K562 (cell line): Measurements from ENCODE around the gene POLR2L. TPM values are rescaled to one million over a fixed set of nuclear protein-coding genes. Genes with fewer than 3 reads are reported as not detected.

ENCODE experiments used
- BHLHE40 ChIP-seq: IDR thresholded peaks from 2 replicates; pipeline ENCODE4 v1.6.1; 2011; ENCODE audit warnings: low read length, improper control_type of control experiment
- CHAMP1 ChIP-seq: fragments of 450-650 bp; IDR thresholded peaks from 2 replicates; pipeline ENCODE4 v1.6.1; 2016; ENCODE audit warnings: mild to moderate bottlenecking
- DACH1 ChIP-seq: fragments of 450-650 bp; IDR thresholded peaks from 2 replicates; pipeline ENCODE4 v1.6.1; 2018; ENCODE audit not compliant: partially characterized antibody
- E2F6 ChIP-seq, 2 experiments: IDR thresholded peaks; 2 replicates each; pipeline ENCODE4 v1.6.1; 2011; ENCODE audit warnings: borderline replicate concordance in 1 of 2, control low read depth in 1 of 2, low read depth in 1 of 2, low read length in 1 of 2, mild to moderate bottlenecking in 1 of 2, mixed read lengths in 1 of 2, moderate library complexity in 1 of 2; ENCODE audit not compliant: insufficient read depth in 1 of 2, insufficient read length in 1 of 2, poor library complexity in 1 of 2, severe bottlenecking in 1 of 2; ENCODE audit errors: extremely low read depth in 1 of 2
- MIER1 ChIP-seq: fragments of 450-650 bp; IDR thresholded peaks from 2 replicates; pipeline ENCODE4 v1.6.1; 2016; ENCODE audit warnings: antibody characterized with exemption, mild to moderate bottlenecking, low read depth
- MLX ChIP-seq, 2 experiments: fragments of 450-650 bp in 1 of 2; sonication (generic) in 1 of 2; formaldehyde crosslinking; conservative IDR thresholded peaks; 2 replicates each; pipeline versions ENCODE4 v1.4.0 to v1.8.1; 2020 to 2022; ENCODE audit warnings: mild to moderate bottlenecking in 1 of 2, missing genetic modification reagents in 1 of 2
- MYC ChIP-seq, 2 experiments: fragments of 250-450 bp in 1 of 2; sonication (Bioruptor Pico) in 1 of 2; IDR thresholded peaks; 2 replicates each; pipeline versions ENCODE4 v1.5.1 to v1.6.1; 2012 to 2021; ENCODE audit warnings: low read depth in 2 of 2, borderline replicate concordance in 1 of 2, improper control_type of control experiment in 1 of 2, low read length in 1 of 2, mild to moderate bottlenecking in 1 of 2, moderate library complexity in 1 of 2
- SIN3A ChIP-seq, 2 experiments: fragments of 150-350 bp in 1 of 2; IDR thresholded peaks; 2 replicates each; pipeline ENCODE4 v1.6.1; 2011 to 2016; ENCODE audit warnings: borderline replicate concordance in 2 of 2, low read depth in 2 of 2, low read length in 2 of 2, mild to moderate bottlenecking in 2 of 2, moderate library complexity in 2 of 2; ENCODE audit not compliant: control insufficient read depth in 1 of 2
- SIRT6 ChIP-seq: IDR thresholded peaks from one replicate; pipeline ENCODE4 v1.6.1; 2012; ENCODE audit warnings: low read depth, mild to moderate bottlenecking, control low read depth, inconsistent platforms, low read length, moderate library complexity
- SUPT5H ChIP-seq: fragments of 450-650 bp; IDR thresholded peaks from 2 replicates; pipeline ENCODE4 v1.6.1; 2016
- THRAP3 ChIP-seq: fragments of 450-650 bp; IDR thresholded peaks from 2 replicates; pipeline ENCODE4 v1.6.1; 2016; ENCODE audit warnings: mild to moderate bottlenecking, inconsistent platforms, borderline replicate concordance
- ZNF76 ChIP-seq: fragments of 250-450 bp; sonication (Bioruptor Pico); IDR thresholded peaks from 2 replicates; pipeline ENCODE4 v1.4.0; 2020; ENCODE audit warnings: mild to moderate bottlenecking, moderate library complexity, borderline replicate concordance
- polyA plus RNA-seq, 8 experiments: library from polyadenylated mRNA; depleted of rRNA in 4 of 8; stranded (reverse) in 5 of 8; unstranded in 3 of 8; fragments of >200 nt; fragmentation: Nextera tagmentation in 2 of 8; fragmentation: Illumina TruSeq in 1 of 8; extraction: Ambion mirVana in 2 of 8; extraction: Trizol in 1 of 8; gene quantifications; 2 replicates each; pipeline versions ENCODE4 v1.2.1 to v1.2.3, GENCODE V29; 2011 to 2014; ENCODE audit warnings: inconsistent platforms in 1 of 8, missing spikeins in 1 of 8
- total RNA-seq, 7 experiments: library from RNA; depleted of rRNA in 6 of 7; stranded (reverse); fragments of >200 nt in 6 of 7; fragmentation: Illumina TruSeq in 2 of 7; extraction: Trizol in 2 of 7; gene quantifications; 2 replicates each; pipeline versions ENCODE4 v1.2.1 to v1.2.3, GENCODE V29; 2011 to 2021; ENCODE audit warnings: low replicate concordance in 1 of 7
- TF ChIP-seq, protein P1 (sequence below), 3 experiments: fragments of 200-800 bp in 1 of 3; sonication (Bioruptor generic) in 1 of 3; sonication (generic) in 1 of 3; formaldehyde crosslinking in 1 of 3; IDR thresholded peaks; 2 replicates each; pipeline versions ENCODE4 v1.6.1 to v1.8.0; 2016 to 2022; ENCODE audit warnings: mild to moderate bottlenecking in 2 of 3, missing compliant biosample characterization in 2 of 3, missing genetic modification characterization in 2 of 3, missing genetic modification reagents in 1 of 3
- TF ChIP-seq, protein P2 (sequence below): fragments of 450-650 bp; IDR thresholded peaks from 2 replicates; pipeline ENCODE4 v1.6.1; 2016

The POLR2L gene
- total and polyA plus RNA-seq, 9 of the 15 experiments (the other 6 are each of a cell fraction or from before 2014, with no cell fraction given): 38.3 to 688 (median 108) TPM

- peak; percentile 89 to 94; a peak in 3 of 4 replicates for TF ChIP-seq SIN3A (IDR thresholded peaks at IDR 0.05; ENCODE audit: borderline replicate concordance in 2 of 2, control insufficient read depth in 1 of 2, low read depth in 2 of 2, low read length in 2 of 2)
- TF ChIP-seq MYC (IDR thresholded peaks at IDR 0.05; ENCODE audit: low read depth, low read length): no peak; the same call in none of the 2 replicates
- TF ChIP-seq MYC (CRISPR knock-in tag; IDR thresholded peaks at IDR 0.05; ENCODE audit: borderline replicate concordance, low read depth): no peak; the same call in 1 of the 2 replicates
- TF ChIP-seq CHAMP1: no peak
- TF ChIP-seq BHLHE40: peak; percentile 73
- TF ChIP-seq SIRT6: no peak
- no peak for TF ChIP-seq ZNF76 (CRISPR knock-in tag)
- TF ChIP-seq MIER1: no peak
- TF ChIP-seq, protein P1, sequence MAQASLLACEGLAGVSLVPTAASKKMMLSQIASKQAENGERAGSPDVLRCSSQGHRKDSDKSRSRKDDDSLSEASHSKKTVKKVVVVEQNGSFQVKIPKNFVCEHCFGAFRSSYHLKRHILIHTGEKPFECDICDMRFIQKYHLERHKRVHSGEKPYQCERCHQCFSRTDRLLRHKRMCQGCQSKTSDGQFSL (CRISPR knock-in tag; IDR thresholded peaks at IDR 0.05): peak; percentile 78
- TF ChIP-seq, protein P1 (tag; IDR thresholded peaks at IDR 0.05): 0 out of 4 replicates have a peak, but pooled peaks of 1 of the 2 experiments have one; percentile 41
- TF ChIP-seq E2F6 (IDR thresholded peaks at IDR 0.05; ENCODE audit: borderline replicate concordance in 1 of 2, extremely low read depth in 1 of 2, insufficient read depth in 1 of 2, insufficient read length in 1 of 2, low read depth in 1 of 2, low read length in 1 of 2, poor library complexity in 1 of 2, severe bottlenecking in 1 of 2): peak in 1 of 2 experiments; percentile 22
- no peak for TF ChIP-seq THRAP3
- TF ChIP-seq DACH1: peak; percentile 65
- TF ChIP-seq MLX (CRISPR knock-in tag; conservative IDR thresholded peaks at IDR 0.05): 0 out of 4 replicates have a peak, but pooled peaks of 1 of the 2 experiments have one; percentile 68
- peak; percentile 35 for TF ChIP-seq SUPT5H
- TF ChIP-seq, protein P2, sequence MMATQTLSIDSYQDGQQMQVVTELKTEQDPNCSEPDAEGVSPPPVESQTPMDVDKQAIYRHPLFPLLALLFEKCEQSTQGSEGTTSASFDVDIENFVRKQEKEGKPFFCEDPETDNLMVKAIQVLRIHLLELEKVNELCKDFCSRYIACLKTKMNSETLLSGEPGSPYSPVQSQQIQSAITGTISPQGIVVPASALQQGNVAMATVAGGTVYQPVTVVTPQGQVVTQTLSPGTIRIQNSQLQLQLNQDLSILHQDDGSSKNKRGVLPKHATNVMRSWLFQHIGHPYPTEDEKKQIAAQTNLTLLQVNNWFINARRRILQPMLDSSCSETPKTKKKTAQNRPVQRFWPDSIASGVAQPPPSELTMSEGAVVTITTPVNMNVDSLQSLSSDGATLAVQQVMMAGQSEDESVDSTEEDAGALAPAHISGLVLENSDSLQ: peak; percentile 46
Measured at GRCh38 chr11:797296-798092, 44.8 kb downstream of the POLR2L start (continued).
